PFSK-1 (cell line): ENCODE data around the gene CTNNA3.

Experiments used
- FOXP2 ChIP-seq: optimal IDR thresholded peaks from 2 replicates; pipeline ENCODE3; 2011; ENCODE audit warnings: borderline replicate concordance, control low read depth, inconsistent platforms; ENCODE audit not compliant: insufficient read depth; ENCODE audit errors: extremely low read length, extremely low read depth
- POLR2AphosphoS5 ChIP-seq: IDR thresholded peaks from 2 replicates; pipeline ENCODE4 v1.6.1; 2012; ENCODE audit warnings: low read depth, mild to moderate bottlenecking, control low read depth, low read length, moderate library complexity
- SIN3A ChIP-seq: IDR thresholded peaks from 2 replicates; pipeline ENCODE4 v1.6.1; 2012; ENCODE audit warnings: mild to moderate bottlenecking, low read length, moderate library complexity, borderline replicate concordance; ENCODE audit not compliant: insufficient read depth
- TAF1 ChIP-seq: IDR thresholded peaks from 2 replicates; pipeline ENCODE4 v1.6.1; 2012; ENCODE audit warnings: low read length, control low read depth, borderline replicate concordance; ENCODE audit not compliant: insufficient read depth
- TF ChIP-seq, protein P1 (sequence below), 2 experiments: IDR thresholded peaks; 2 replicates each; pipeline versions ENCODE4 v1.6.1 to v1.8.0; 2011 to 2012; ENCODE audit warnings: low read depth in 2 of 2, low read length in 2 of 2, control low read depth in 1 of 2, inconsistent platforms in 1 of 2, mild to moderate bottlenecking in 1 of 2, moderate library complexity in 1 of 2; ENCODE audit not compliant: insufficient read depth in 1 of 2

CTNNA3 gene

DNA sequence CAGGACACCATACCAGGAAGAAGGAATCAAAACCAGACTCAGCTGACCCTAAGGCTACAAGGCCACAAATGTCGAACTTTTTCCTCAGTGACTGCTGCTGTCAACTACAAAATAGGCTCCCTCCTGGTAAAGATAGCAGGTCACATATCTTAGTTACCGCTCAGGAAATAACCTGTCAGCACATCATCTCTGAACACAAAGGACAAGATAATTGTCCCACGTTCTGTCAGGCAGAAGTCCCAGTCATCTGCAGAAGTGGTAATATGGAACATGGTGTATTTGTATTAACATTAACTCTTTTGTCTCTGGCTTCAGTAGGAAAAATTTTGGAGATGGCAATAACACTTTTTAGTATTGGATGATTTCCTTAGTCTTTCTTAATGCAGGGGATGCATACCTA, 1400.4 kb downstream of the CTNNA3 start:
- no peak for TF ChIP-seq SIN3A
- TF ChIP-seq, protein P1, sequence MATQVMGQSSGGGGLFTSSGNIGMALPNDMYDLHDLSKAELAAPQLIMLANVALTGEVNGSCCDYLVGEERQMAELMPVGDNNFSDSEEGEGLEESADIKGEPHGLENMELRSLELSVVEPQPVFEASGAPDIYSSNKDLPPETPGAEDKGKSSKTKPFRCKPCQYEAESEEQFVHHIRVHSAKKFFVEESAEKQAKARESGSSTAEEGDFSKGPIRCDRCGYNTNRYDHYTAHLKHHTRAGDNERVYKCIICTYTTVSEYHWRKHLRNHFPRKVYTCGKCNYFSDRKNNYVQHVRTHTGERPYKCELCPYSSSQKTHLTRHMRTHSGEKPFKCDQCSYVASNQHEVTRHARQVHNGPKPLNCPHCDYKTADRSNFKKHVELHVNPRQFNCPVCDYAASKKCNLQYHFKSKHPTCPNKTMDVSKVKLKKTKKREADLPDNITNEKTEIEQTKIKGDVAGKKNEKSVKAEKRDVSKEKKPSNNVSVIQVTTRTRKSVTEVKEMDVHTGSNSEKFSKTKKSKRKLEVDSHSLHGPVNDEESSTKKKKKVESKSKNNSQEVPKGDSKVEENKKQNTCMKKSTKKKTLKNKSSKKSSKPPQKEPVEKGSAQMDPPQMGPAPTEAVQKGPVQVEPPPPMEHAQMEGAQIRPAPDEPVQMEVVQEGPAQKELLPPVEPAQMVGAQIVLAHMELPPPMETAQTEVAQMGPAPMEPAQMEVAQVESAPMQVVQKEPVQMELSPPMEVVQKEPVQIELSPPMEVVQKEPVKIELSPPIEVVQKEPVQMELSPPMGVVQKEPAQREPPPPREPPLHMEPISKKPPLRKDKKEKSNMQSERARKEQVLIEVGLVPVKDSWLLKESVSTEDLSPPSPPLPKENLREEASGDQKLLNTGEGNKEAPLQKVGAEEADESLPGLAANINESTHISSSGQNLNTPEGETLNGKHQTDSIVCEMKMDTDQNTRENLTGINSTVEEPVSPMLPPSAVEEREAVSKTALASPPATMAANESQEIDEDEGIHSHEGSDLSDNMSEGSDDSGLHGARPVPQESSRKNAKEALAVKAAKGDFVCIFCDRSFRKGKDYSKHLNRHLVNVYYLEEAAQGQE (IDR thresholded peaks at IDR 0.05; ENCODE audit: insufficient read depth in 1 of 2, low read depth in 2 of 2, low read length in 2 of 2) = no peak
- no peak for TF ChIP-seq TAF1
- no peak for TF ChIP-seq FOXP2
- TF ChIP-seq POLR2AphosphoS5 = no peak

DNA sequence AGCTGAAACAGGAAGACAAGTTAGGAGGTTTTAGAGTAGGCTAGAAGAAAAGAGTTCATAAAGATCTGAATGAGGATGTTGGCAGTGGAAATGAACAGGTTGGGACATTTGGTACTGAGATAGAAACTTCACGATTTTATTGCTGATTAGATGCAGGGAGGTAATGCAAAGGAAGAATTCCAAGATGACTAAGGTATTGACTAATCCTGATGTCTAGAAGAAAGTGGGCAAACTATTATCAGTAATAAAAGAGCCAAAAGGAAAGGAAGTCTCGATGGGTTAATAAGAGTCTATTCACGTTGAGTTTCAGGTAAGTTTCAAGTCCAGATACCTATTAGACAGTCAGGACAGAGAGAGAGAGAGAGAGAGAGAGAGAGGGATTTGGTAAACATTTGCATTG, 1401.5 kb downstream of the CTNNA3 start:
- TF ChIP-seq SIN3A (no peak), FOXP2 (no peak), TAF1 (no peak), POLR2AphosphoS5 (no peak)
- TF ChIP-seq, protein P1 (IDR thresholded peaks at IDR 0.05; ENCODE audit: insufficient read depth in 1 of 2, low read depth in 2 of 2, low read length in 2 of 2) = no peak

DNA sequence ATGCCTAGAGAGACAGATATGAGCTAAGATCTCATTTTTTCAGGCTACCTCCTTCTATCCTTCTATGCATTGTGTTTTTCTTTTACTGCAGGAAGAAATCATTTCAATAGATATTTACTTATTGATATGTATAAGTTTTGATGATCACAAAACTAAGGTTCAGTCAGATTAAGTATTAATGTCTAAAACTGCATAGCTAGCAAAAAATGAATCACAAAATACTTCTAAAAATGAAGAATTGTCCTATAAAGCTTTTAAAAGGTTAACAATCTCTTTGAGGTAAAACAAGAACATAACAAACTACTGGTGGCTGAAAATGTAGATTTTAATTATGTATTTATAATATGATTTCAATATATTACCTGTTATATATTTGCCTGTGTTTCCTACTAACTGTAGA, 1403.1 kb downstream of the CTNNA3 start:
- no peak for TF ChIP-seq SIN3A
- TF ChIP-seq, protein P1 (IDR thresholded peaks at IDR 0.05; ENCODE audit: insufficient read depth in 1 of 2, low read depth in 2 of 2, low read length in 2 of 2) = no peak
- TF ChIP-seq TAF1 = no peak
- TF ChIP-seq FOXP2 = no peak
- no peak for TF ChIP-seq POLR2AphosphoS5

GRCh38 chr10:66292456-66292855, 1403.5 kb downstream of the CTNNA3 start:
- TF ChIP-seq, protein P1 (IDR thresholded peaks at IDR 0.05; ENCODE audit: insufficient read depth in 1 of 2, low read depth in 2 of 2, low read length in 2 of 2) = no peak
- TF ChIP-seq FOXP2 (no peak), TAF1 (no peak), POLR2AphosphoS5 (no peak), SIN3A (no peak)

- TF ChIP-seq POLR2AphosphoS5 (no peak), TAF1 (no peak), FOXP2 (no peak), SIN3A (no peak)
- TF ChIP-seq, protein P1 (IDR thresholded peaks at IDR 0.05; ENCODE audit: insufficient read depth in 1 of 2, low read depth in 2 of 2, low read length in 2 of 2) = no peak
Measured at GRCh38 chr10:66291133-66291532, 1404.9 kb downstream of the CTNNA3 start.
